ENCODE data around the gene NFATC1.
A peak's percentile ranks its signal among the peaks of the same experiment; 100 is the strongest.

DNA sequence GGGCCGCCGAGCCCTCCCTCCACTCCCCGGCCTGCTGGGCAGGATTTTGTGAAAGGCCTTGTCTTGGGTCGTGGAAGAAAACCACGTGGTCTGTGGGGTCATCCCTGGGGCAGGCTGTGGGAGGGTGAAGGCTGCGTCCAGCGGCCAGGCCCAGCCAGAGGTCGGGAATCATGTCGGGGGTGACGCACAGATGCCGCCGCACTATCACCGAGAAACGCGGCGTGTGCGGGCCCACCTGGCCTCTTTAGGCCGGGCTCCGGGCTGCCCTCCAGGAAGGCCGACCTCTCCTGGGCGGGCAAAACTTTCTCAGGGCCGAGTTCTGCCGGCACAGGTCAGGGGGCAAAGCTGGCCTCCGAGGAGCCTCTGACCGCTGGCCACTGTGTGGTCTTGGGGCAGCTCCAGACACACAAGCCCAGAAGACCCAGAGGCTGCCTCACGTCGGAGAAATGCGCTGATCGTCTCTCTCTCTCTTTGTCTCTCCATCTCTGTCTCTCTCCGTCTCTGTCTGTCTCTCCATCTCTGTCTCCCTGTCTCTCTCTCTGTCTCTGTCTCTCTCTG is 28.4 kb downstream of the NFATC1 start:
- TF ChIP-seq POLR2A (IDR thresholded peaks at IDR 0.05) = no peak
- peak in 1 of 3 donors; percentile 44 for TF ChIP-seq POLR2AphosphoS5 (IDR thresholded peaks at IDR 0.05)
